Left lobe of liver (tissue), 2 donors: ENCODE measurements around the gene ACIN1. TPM values are rescaled to one million over a fixed set of nuclear protein-coding genes. Genes with fewer than 3 reads are reported as not detected.

Source experiments
- ATAC-seq: fragments of 200-7000 bp; cut with Tn5 transposase; one replicate; pipeline ENCODE4 v1.9.1; 2020; ENCODE audit warnings: mild to moderate bottlenecking, moderate library complexity
- DNase-seq: peaks from one replicate; pipeline ENCODE4 v3.0.0-alpha.2; 2020; ENCODE audit warnings: low spot score
- total RNA-seq: library from RNA; stranded (reverse); gene quantifications from one replicate; pipeline ENCODE4 v1.2.1, GENCODE V29; 2021
- donor health status: DM: no; HTN: no; CAD: no; lungs with moderate emphysema.
- donor health status: DM: no; HTN: yes; CAD: no.

Gene ACIN1
- 48.2 TPM for total RNA-seq

GRCh38 chr14:23094666-23095195 lies at the start of gene ACIN1:
Gene ACIN1, minus strand, starts transcription at chr14:23095136. Its CDS starts 24 bp downstream, at chr14:23095112.
- DNase-seq (no peak), ATAC-seq (peak; percentile 69)

- no peak for ATAC-seq
- no peak for DNase-seq
Measured at GRCh38 chr14:23143911-23144310, 49.0 kb upstream of the ACIN1 start.

- DNase-seq = no peak
- ATAC-seq = no peak
Measured at GRCh38 chr14:23142826-23143225, 47.9 kb upstream of the ACIN1 start.

- no peak for DNase-seq
- no peak for ATAC-seq
Measured at GRCh38 chr14:23141706-23142444, 46.9 kb upstream of the ACIN1 start.

GRCh38 chr14:23140371-23140770 lies 45.4 kb upstream of the ACIN1 start:
- ATAC-seq = no peak
- DNase-seq = no peak

GRCh38 chr14:23139874-23140273 lies 44.9 kb upstream of the ACIN1 start:
- no peak for DNase-seq
- ATAC-seq = no peak

GRCh38 chr14:23137813-23138535 lies 43.0 kb upstream of the ACIN1 start:
- DNase-seq (no peak), ATAC-seq (no peak)

GRCh38 chr14:23137192-23137812 lies 42.4 kb upstream of the ACIN1 start:
- DNase-seq (no peak), ATAC-seq (peak; percentile 29)

GRCh38 chr14:23136566-23137133 lies 41.7 kb upstream of the ACIN1 start:
- no peak for ATAC-seq
- no peak for DNase-seq

GRCh38 chr14:23132970-23133369 lies 38.0 kb upstream of the ACIN1 start:
- ATAC-seq = no peak
- no peak for DNase-seq

GRCh38 chr14:23131482-23131881 lies 36.5 kb upstream of the ACIN1 start:
- no peak for DNase-seq
- ATAC-seq = no peak

- ATAC-seq (peak; percentile 41), DNase-seq (no peak)
Measured at GRCh38 chr14:23130871-23131270, 35.9 kb upstream of the ACIN1 start.

- ATAC-seq (no peak), DNase-seq (no peak)
Measured at GRCh38 chr14:23129759-23130316, 34.9 kb upstream of the ACIN1 start.

GRCh38 chr14:23128969-23129758 lies 34.2 kb upstream of the ACIN1 start:
- ATAC-seq = peak; percentile 41

GRCh38 chr14:23127861-23128260 lies 32.9 kb upstream of the ACIN1 start:
- ATAC-seq (no peak), DNase-seq (no peak)

More at GRCh38 chr14:23128969-23129758, 34.2 kb upstream of the ACIN1 start:
- no peak for DNase-seq

GRCh38 chr14:23126548-23127278 lies 31.8 kb upstream of the ACIN1 start:
- DNase-seq = no peak
- no peak for ATAC-seq

- DNase-seq = no peak
Measured at GRCh38 chr14:23125933-23126524, 31.1 kb upstream of the ACIN1 start.

GRCh38 chr14:23125011-23125410 lies 30.1 kb upstream of the ACIN1 start:
- ATAC-seq (no peak), DNase-seq (no peak)

More at GRCh38 chr14:23125933-23126524, 31.1 kb upstream of the ACIN1 start:
- ATAC-seq = no peak
